HG02623 (cell line): Measurements from ENCODE around the gene DSC2.
"Not testable (repeated sequence)": the region's sequence is repeated elsewhere in the genome, so short reads cannot be mapped to it uniquely, and the experiment has no call there.

ENCODE experiments used
- ATAC-seq: cut with Tn5 transposase; IDR thresholded peaks from one replicate; pipeline ENCODE4 v1.9.1; 2021; ENCODE audit warnings: moderate library complexity; ENCODE audit not compliant: unreplicated experiment

DSC2 gene

GRCh38 chr18:31045599-31045998 is 56.6 kb downstream of the DSC2 start:
- ATAC-seq, result no peak

- no peak for ATAC-seq
Observed at GRCh38 chr18:31044926-31045325, 57.3 kb downstream of the DSC2 start.

GRCh38 chr18:31043709-31044108 is 58.5 kb downstream of the DSC2 start:
- no peak for ATAC-seq

- ATAC-seq, result no peak
Observed at GRCh38 chr18:31042406-31043181, 59.6 kb downstream of the DSC2 start, which contains the start of gene DSC3. DSC3 (minus strand) TSS chr18:31042742; CDS start chr18:31042660, 82 bp downstream.

- no peak for ATAC-seq
Observed at GRCh38 chr18:31042084-31042405, 60.2 kb downstream of the DSC2 start.

- no peak for ATAC-seq
Observed at GRCh38 chr18:31041271-31042083, 60.7 kb downstream of the DSC2 start.

GRCh38 chr18:31040686-31041270 is 61.4 kb downstream of the DSC2 start:
- no peak for ATAC-seq

- no peak for ATAC-seq
Observed at GRCh38 chr18:31039426-31039825, 62.8 kb downstream of the DSC2 start.

- ATAC-seq, result not testable (repeated sequence)
Observed at GRCh38 chr18:31037686-31038085, 64.5 kb downstream of the DSC2 start.

- no peak for ATAC-seq
Observed at GRCh38 chr18:31034541-31034940, 67.7 kb downstream of the DSC2 start.

GRCh38 chr18:31030574-31031278 is 71.5 kb downstream of the DSC2 start:
- ATAC-seq, result no peak

GRCh38 chr18:31015715-31016434 is 86.3 kb downstream of the DSC2 start:
- no peak for ATAC-seq

- ATAC-seq, result not testable (repeated sequence)
Observed at GRCh38 chr18:31011455-31011854, 90.8 kb downstream of the DSC2 start.

- no peak for ATAC-seq
Observed at GRCh38 chr18:31010601-31011000, 91.6 kb downstream of the DSC2 start.
